Stimulated activated CD4-positive, alpha-beta T cell treated with anti-CD3 and anti-CD28 coated beads, Interleukin-15, amount 100 ng/mL, for 1 hour (primary cell): ENCODE results near the gene PRKN.
"Not testable (repeated sequence)": the region's sequence is repeated elsewhere in the genome, so short reads cannot be mapped to it uniquely, and the experiment has no call there.

Source experiments
- DNase-seq, 2 donors: peaks; one replicate each; pipeline ENCODE4 v3.0.0-alpha.2; 2020; ENCODE audit warnings: low read depth in 1 of 2, low spot score in 1 of 2

PRKN gene

DNA sequence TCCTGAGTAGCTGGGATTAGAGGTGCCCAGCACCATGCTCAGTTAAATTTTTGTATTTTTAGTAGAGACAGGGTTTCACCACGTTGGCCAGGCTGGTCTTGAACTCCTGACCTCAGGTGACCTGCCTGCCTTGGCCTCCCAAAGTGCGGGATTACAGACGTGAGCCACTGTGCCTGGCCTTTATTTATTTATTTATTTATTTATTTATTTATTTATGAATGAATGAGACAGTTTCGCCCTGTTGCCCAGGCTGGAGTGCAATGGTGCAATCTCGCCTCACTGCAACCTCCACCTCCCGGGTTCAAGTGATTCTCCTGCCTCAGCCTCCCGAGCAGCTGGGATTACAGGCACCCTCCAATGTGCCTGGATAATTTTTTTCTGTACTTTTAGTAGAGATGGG is 48.7 kb downstream of the PRKN start:
- not testable (repeated sequence) for DNase-seq

GRCh38 chr6:162675503-162675902 is 52.1 kb downstream of the PRKN start:
- DNase-seq: no peak

DNA sequence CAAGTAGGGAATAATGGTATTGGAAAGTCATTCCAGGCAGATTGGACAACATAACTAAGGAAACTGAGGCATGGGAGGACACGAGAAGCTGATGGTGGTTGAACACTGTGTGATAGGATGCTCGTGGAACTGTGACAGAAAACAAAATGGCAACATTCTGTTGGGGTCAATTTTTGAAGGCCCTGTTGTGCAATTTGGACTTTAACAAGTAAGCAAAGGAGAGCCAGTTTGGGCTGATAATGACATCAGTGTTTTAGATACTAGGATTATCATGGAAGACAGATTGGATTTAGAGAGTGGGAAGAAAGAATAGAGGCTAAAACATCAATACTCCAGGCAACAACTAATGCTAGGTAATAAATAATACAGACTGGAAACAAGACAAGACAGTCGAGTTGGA is 53.1 kb downstream of the PRKN start:
- DNase-seq: no peak

GRCh38 chr6:162671580-162672165 is 55.9 kb downstream of the PRKN start:
- no peak for DNase-seq

- DNase-seq: no peak
These were observed 57.2 kb downstream of the PRKN start for GRCh38 chr6:162670345-162670744.

GRCh38 chr6:162666246-162666645 is 61.3 kb downstream of the PRKN start:
- DNase-seq: no peak

GRCh38 chr6:162653808-162654207 is 73.8 kb downstream of the PRKN start:
- no peak for DNase-seq

GRCh38 chr6:162651505-162651904 is 76.1 kb downstream of the PRKN start:
- DNase-seq: no peak

DNA sequence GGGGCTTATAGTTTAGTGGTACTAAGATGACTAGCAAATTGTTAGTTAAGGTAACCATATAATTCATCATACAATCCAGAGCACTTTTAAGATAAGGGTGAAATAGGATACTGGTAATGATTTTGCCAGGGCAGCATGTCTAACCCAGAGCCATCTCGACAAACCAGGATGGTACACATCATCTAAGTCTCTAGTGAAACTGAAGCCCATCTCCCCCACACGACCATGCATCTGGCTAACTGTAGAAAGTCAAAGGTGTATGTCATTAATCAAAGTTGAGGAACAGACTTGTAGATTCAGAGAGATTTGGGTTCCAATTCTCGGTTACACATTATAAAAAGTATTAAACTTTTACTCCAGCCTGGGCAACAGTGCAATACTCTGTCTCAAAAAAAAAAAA is 78.3 kb downstream of the PRKN start:
- DNase-seq: no peak

GRCh38 chr6:162644153-162644552 is 83.4 kb downstream of the PRKN start:
- DNase-seq: no peak

- no peak for DNase-seq
These were observed 86.8 kb downstream of the PRKN start for GRCh38 chr6:162640756-162641155.

GRCh38 chr6:162639951-162640350 is 87.6 kb downstream of the PRKN start:
- no peak for DNase-seq

DNA sequence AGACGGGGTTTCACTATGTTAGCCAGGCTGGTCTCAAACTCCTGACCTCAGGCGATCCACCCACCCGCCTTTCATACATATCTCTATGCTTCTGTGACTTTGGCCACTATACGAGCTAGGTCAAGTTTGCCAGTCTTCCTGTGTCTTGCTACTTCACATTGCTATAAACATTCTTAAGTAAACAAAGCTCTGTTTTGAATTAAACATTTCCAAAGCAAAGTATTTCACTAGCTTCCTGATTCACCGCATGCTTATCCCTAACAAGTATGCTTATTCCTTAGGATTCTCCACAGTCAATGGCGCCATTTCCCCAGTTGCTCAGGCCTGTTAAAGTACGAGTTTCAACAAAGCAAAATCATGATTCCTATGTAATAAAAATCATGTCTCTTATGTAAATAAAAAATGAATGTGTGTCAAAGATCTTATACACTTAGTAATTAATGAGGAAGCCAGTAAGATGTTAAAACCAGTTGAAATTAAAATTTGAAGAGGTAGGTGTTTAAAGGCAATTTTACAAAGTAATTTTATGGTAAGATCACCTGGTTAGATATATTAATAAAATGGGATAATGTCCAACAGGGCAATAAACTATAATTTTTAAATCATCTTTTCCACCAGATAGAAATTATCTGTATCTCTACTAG is 88.5 kb downstream of the PRKN start:
- no peak for DNase-seq

- no peak for DNase-seq
These were observed 90.2 kb downstream of the PRKN start for GRCh38 chr6:162637317-162637716.

DNA sequence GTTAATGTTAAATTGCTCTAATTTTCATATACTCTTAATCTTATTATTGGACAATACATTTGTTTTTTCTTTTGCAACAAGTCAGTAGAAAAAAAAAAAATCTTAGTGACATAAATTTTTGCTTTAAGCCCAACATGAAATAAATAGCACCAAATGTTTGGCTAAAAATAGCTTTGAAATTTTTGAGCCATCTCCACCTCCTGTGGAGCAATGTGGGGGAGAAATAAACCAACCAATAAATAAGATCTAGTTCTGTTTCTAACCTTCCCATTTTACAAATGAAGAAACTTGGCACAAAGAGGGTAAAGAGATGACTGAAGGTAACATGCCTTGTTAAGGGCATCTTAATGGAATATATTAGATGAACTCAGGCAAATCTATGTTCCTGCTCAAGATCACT is 91.4 kb downstream of the PRKN start:
- DNase-seq: no peak

DNA sequence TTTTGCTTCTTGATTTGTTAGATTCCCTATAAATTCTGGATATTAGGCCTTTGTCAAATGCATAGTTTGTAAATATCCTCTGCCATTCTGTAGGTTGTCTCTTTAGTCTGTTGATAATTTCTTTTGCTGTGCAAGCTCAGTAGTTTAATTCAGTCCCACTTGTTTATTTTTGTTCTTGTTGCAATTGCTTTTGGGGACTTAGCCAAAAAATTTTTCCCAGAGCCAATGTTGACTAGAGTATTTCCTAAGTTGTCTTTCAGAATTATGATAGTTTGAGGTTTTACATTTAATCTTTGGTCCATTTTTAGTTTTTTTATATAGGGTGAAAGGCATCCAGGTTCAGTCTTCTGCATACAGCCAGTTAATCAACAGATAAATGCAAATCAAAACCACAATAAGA is 96.0 kb downstream of the PRKN start:
- no peak for DNase-seq

DNA sequence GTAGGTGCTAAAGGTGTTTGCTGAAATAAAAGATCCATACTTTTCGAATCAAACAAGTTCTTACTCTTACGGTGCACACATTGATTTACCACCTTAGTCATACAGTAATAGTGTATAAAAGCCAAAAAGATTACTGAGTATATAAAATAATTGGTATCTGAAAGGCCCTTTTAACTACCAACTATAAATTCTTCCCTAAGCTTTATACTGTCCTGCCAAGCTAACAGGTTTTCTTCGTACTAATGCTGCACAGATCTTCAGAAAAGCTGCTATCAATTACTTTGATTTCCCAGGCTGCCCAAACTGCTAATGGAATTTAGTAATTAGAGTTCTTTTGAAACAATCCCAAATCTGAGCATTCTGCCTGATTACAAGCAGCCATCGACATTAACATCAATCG is 97.5 kb downstream of the PRKN start:
- no peak for DNase-seq

- DNase-seq: no peak
These were observed 99.7 kb downstream of the PRKN start for GRCh38 chr6:162627825-162628224.

GRCh38 chr6:162627362-162627761 is 100.2 kb downstream of the PRKN start:
- no peak for DNase-seq

- DNase-seq: no peak
These were observed 100.7 kb downstream of the PRKN start for GRCh38 chr6:162626869-162627268.

DNA sequence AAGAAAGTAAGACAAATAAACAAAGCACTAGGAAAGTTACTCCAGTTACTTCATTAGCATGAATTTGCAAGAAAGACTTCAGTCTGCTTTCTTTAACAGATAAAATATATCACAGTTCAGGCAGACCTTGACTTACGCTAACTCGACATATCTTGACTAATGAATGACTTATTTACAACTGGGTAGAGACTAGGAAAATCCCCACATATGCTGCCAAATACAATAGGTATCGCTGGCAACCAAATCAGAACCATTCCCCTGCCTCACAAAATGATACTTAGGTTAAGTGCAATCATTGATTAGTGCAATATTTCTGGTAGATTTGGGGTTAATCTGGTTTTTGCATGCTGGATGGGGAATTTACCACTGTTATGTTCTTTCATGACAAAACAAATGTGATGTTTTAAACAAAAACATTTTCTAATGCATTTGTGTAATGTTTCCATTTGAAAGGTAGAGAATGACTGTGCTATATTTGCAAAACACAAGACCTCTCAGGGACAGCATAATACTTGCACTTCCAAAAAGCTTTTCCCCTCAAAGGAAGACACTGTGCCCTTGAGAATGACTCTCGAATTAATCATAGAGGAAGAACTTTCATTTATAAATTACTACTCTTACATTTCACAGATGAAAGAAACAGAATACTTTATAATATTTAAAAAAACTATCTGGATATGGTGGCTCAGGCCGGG is 101.6 kb downstream of the PRKN start:
- DNase-seq: no peak

GRCh38 chr6:162622572-162622971 is 105.0 kb downstream of the PRKN start:
- DNase-seq: no peak

DNA sequence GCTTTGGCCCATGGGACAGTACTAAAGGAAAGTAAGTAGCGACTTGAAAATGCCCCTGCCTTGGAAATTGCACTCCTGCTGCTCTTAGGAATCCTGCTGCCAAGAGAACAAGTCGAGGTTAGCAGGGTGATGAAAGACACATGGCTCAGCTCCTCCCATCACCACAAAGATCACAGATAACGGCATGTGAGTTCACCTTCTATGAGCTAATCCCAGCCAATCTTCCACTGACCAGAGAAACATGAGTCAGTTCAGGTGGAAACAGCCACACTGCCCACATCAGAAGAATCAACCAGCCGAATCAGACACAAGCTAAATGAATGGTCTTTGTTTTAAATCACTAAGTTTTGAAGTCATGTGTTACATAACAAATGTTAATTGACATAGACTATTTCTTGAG is 106.3 kb downstream of the PRKN start:
- DNase-seq: no peak
